ENCODE results near the gene RALGAPB.

The RALGAPB gene

GRCh38 chr20:38602185-38602581, 129.5 kb downstream of the RALGAPB start:
- Histone ChIP-seq H3K4me2 (ENCODE audit: insufficient read depth, low read length) (no peak overlapping the region), H3K27me3 (ENCODE audit: insufficient read depth, low read length, poor library complexity) (peaks cover 12% of the 10 kb centered on the region), H3K27ac (ENCODE audit: low read length) (no peak overlapping the region), H4K20me1 (ENCODE audit: insufficient read depth, low read length) (no peaks in the 10 kb centered on the region), H3K9me3 (ENCODE audit: insufficient read depth, low read length, severe bottlenecking) (no peaks in the 10 kb centered on the region), H3K4me3 (ENCODE audit: low read depth in 1 of 2, low read length in 2 of 2) (no peak overlapping the region), H2AFZ (ENCODE audit: low read depth, low read length) (no peak overlapping the region), H3K79me2 (ENCODE audit: insufficient read depth, low read length) (no peaks in the 10 kb centered on the region), H3K4me1 (ENCODE audit: insufficient read depth, low read length) (no peaks in the 10 kb centered on the region), H3K36me3 (ENCODE audit: insufficient read depth, low read length) (no peaks in the 10 kb centered on the region), H3K9ac (ENCODE audit: low read depth, low read length) (no peak overlapping the region)
- TF ChIP-seq CTCF (IDR thresholded peaks at IDR 0.05; ENCODE audit: borderline replicate concordance, extremely low read depth, low read length, poor library complexity, severe bottlenecking) (no peak), EZH2 (IDR thresholded peaks at IDR 0.05; ENCODE audit: borderline replicate concordance, low read depth, low read length, severe bottlenecking) (no peak)
- DNase-seq (no peak), ATAC-seq (ENCODE audit: insufficient read depth, low read depth) (no peak)

GRCh38 chr20:38603286-38603685, 130.6 kb downstream of the RALGAPB start:
- H3K4me1 ChIP-seq (ENCODE audit: insufficient read depth, low read length), result no peaks in the 10 kb centered on the region
- no peak overlapping the region for H2AFZ ChIP-seq (ENCODE audit: low read depth, low read length)
- no peak overlapping the region for H3K4me3 ChIP-seq (ENCODE audit: low read depth in 1 of 2, low read length in 2 of 2)
- peaks cover 12% of the 10 kb centered on the region for H3K27me3 ChIP-seq (ENCODE audit: insufficient read depth, low read length, poor library complexity)
- no peaks in the 10 kb centered on the region for H4K20me1 ChIP-seq (ENCODE audit: insufficient read depth, low read length)
- TF ChIP-seq CTCF (IDR thresholded peaks at IDR 0.05; ENCODE audit: borderline replicate concordance, extremely low read depth, low read length, poor library complexity, severe bottlenecking), result no peak
- no peak for TF ChIP-seq EZH2 (IDR thresholded peaks at IDR 0.05; ENCODE audit: borderline replicate concordance, low read depth, low read length, severe bottlenecking)
- no peaks in the 10 kb centered on the region for H3K36me3 ChIP-seq (ENCODE audit: insufficient read depth, low read length)
- no peak overlapping the region for H3K4me2 ChIP-seq (ENCODE audit: insufficient read depth, low read length)
- no peak overlapping the region for H3K27ac ChIP-seq (ENCODE audit: low read length)
- H3K79me2 ChIP-seq (ENCODE audit: insufficient read depth, low read length), result no peaks in the 10 kb centered on the region
- H3K9me3 ChIP-seq (ENCODE audit: insufficient read depth, low read length, severe bottlenecking), result no peaks in the 10 kb centered on the region
- no peak for DNase-seq
- H3K9ac ChIP-seq (ENCODE audit: low read depth, low read length), result no peak overlapping the region
- ATAC-seq (ENCODE audit: insufficient read depth, low read depth), result no peak

- no peak for ATAC-seq (ENCODE audit: insufficient read depth, low read depth)
- Histone ChIP-seq H3K9me3 (ENCODE audit: insufficient read depth, low read length, severe bottlenecking) (no peaks in the 10 kb centered on the region), H2AFZ (ENCODE audit: low read depth, low read length) (no peak overlapping the region), H3K36me3 (ENCODE audit: insufficient read depth, low read length) (no peaks in the 10 kb centered on the region), H4K20me1 (ENCODE audit: insufficient read depth, low read length) (no peaks in the 10 kb centered on the region), H3K9ac (ENCODE audit: low read depth, low read length) (no peak overlapping the region), H3K79me2 (ENCODE audit: insufficient read depth, low read length) (no peaks in the 10 kb centered on the region), H3K4me1 (ENCODE audit: insufficient read depth, low read length) (no peaks in the 10 kb centered on the region), H3K4me3 (ENCODE audit: low read depth in 1 of 2, low read length in 2 of 2) (no peak overlapping the region), H3K27ac (ENCODE audit: low read length) (no peak overlapping the region), H3K27me3 (ENCODE audit: insufficient read depth, low read length, poor library complexity) (peaks cover 9% of the 10 kb centered on the region), H3K4me2 (ENCODE audit: insufficient read depth, low read length) (no peak overlapping the region)
- TF ChIP-seq CTCF (IDR thresholded peaks at IDR 0.05; ENCODE audit: borderline replicate concordance, extremely low read depth, low read length, poor library complexity, severe bottlenecking) (no peak), EZH2 (IDR thresholded peaks at IDR 0.05; ENCODE audit: borderline replicate concordance, low read depth, low read length, severe bottlenecking) (no peak)
- DNase-seq, result no peak
Observed at GRCh38 chr20:38604873-38605303, 132.2 kb downstream of the RALGAPB start.

- Histone ChIP-seq H4K20me1 (ENCODE audit: insufficient read depth, low read length) (no peaks in the 10 kb centered on the region), H3K36me3 (ENCODE audit: insufficient read depth, low read length) (no peaks in the 10 kb centered on the region), H3K27me3 (ENCODE audit: insufficient read depth, low read length, poor library complexity) (peaks cover 9% of the 10 kb centered on the region), H3K4me3 (ENCODE audit: low read depth in 1 of 2, low read length in 2 of 2) (no peak overlapping the region), H3K9me3 (ENCODE audit: insufficient read depth, low read length, severe bottlenecking) (no peaks in the 10 kb centered on the region), H2AFZ (ENCODE audit: low read depth, low read length) (no peak overlapping the region), H3K4me1 (ENCODE audit: insufficient read depth, low read length) (no peaks in the 10 kb centered on the region), H3K79me2 (ENCODE audit: insufficient read depth, low read length) (no peaks in the 10 kb centered on the region), H3K27ac (ENCODE audit: low read length) (no peak overlapping the region), H3K9ac (ENCODE audit: low read depth, low read length) (no peak overlapping the region), H3K4me2 (ENCODE audit: insufficient read depth, low read length) (no peak overlapping the region)
- TF ChIP-seq EZH2 (IDR thresholded peaks at IDR 0.05; ENCODE audit: borderline replicate concordance, low read depth, low read length, severe bottlenecking) (no peak), CTCF (IDR thresholded peaks at IDR 0.05; ENCODE audit: borderline replicate concordance, extremely low read depth, low read length, poor library complexity, severe bottlenecking) (no peak)
- ATAC-seq (ENCODE audit: insufficient read depth, low read depth), result no peak
- DNase-seq, result no peak
Observed at GRCh38 chr20:38607351-38607750, 134.7 kb downstream of the RALGAPB start.

All from DND-41 (cell line).